Neuron (in vitro differentiated cells): ENCODE data around the gene LIX1.

ENCODE experiments used
- H2AFZ ChIP-seq: one replicate; pipeline ENCODE4 v1.6.1; 2013; ENCODE audit warnings: low read depth, mild to moderate bottlenecking, inconsistent platforms, low read length, moderate library complexity
- H3K27me3 ChIP-seq: one replicate; pipeline ENCODE4 v1.6.1; 2013; ENCODE audit warnings: low read length; ENCODE audit not compliant: insufficient read depth
- H3K36me3 ChIP-seq: one replicate; pipeline ENCODE4 v1.6.1; 2013; ENCODE audit warnings: low read length; ENCODE audit not compliant: insufficient read depth
- H3K4me1 ChIP-seq: one replicate; pipeline ENCODE4 v1.6.1; 2013; ENCODE audit warnings: low read length; ENCODE audit not compliant: insufficient read depth
- H3K4me3 ChIP-seq: 2 replicates; pipeline ENCODE4 v1.5.1; 2013; ENCODE audit warnings: mild to moderate bottlenecking, low read length, moderate library complexity
- H3K9me3 ChIP-seq: one replicate; pipeline ENCODE4 v1.6.1; 2013; ENCODE audit warnings: low read length

Gene LIX1

DNA sequence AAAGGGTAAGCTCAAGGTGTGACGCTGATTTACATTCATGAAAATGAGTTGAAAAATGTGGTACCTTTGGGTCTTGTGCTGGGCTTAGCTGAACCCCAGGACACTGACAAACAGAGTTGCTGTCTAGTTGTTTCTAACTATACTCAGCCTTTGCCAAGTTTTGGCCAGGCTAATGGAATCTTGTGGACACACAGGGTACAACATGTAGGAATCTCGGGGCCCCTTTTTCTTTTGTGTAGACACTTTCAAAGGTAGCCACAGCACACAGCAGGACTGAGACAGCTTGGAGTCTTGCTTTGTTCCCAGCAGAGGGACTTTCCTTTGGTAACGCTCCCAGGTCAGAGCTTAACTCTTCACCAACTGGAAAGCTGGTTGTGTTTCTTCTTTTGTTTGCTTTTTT is 7.8 kb downstream of the LIX1 start:
- H2AFZ ChIP-seq = no peak overlapping the region
- no peak overlapping the region for H3K4me3 ChIP-seq
- H3K27me3 ChIP-seq = no peaks in the 10 kb centered on the region
- no peaks in the 10 kb centered on the region for H3K36me3 ChIP-seq
- no peaks in the 10 kb centered on the region for H3K9me3 ChIP-seq
- H3K4me1 ChIP-seq = peaks cover 23% of the 10 kb centered on the region

GRCh38 chr5:97133101-97133500 is 9.3 kb downstream of the LIX1 start:
- Histone ChIP-seq H3K4me3 (no peak overlapping the region), H3K36me3 (no peaks in the 10 kb centered on the region), H3K9me3 (no peaks in the 10 kb centered on the region), H3K4me1 (peaks cover 17% of the 10 kb centered on the region), H2AFZ (no peak overlapping the region), H3K27me3 (no peaks in the 10 kb centered on the region)

DNA sequence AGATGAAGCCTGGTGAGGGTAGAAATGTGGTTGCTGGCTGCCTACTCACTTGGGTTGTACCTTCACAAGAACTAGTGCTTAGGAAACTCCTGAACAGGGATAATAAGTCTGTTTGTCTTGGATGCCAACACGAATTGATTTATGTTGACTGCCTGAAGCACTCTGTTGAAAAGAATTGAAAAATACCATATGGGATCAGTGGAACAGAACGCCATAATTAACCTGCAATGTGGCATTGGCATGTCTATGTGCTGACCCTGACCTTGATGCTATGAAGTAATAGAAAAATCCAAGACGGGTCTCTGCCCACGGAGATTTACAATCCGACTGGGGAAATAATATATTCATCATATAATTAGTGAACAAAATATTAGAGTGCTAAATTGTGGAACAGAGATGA is 10.5 kb downstream of the LIX1 start:
- Histone ChIP-seq H3K9me3 (no peaks in the 10 kb centered on the region), H2AFZ (no peak overlapping the region), H3K4me1 (peaks cover 17% of the 10 kb centered on the region), H3K27me3 (no peaks in the 10 kb centered on the region), H3K4me3 (no peak overlapping the region), H3K36me3 (no peaks in the 10 kb centered on the region)

- H2AFZ ChIP-seq = no peak overlapping the region
- H3K4me3 ChIP-seq = no peak overlapping the region
- no peaks in the 10 kb centered on the region for H3K27me3 ChIP-seq
- peaks cover 17% of the 10 kb centered on the region for H3K4me1 ChIP-seq
- H3K9me3 ChIP-seq = no peaks in the 10 kb centered on the region
- no peaks in the 10 kb centered on the region for H3K36me3 ChIP-seq
Observed at GRCh38 chr5:97131139-97131710, 11.2 kb downstream of the LIX1 start.

DNA sequence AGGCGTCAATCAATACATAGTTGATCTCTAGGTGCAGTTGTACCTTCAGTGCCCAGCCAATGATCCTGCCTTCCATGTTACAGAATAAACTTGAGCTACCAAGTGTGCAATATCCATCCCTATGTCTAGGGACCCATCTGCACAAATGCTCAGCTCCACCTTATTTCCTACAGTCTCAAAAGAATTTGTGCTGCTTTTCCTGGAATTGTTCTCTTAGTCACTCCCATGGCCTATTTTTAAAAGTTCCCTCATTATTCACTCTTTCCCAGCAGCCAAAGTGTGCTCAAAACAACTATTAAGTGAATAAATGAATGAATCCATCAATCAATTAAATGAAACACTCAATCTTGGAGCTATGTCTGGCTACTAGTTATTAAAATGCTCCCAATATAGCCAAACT is 14.7 kb downstream of the LIX1 start:
- no peak overlapping the region for H2AFZ ChIP-seq
- peaks cover 16% of the 10 kb centered on the region for H3K36me3 ChIP-seq
- H3K4me1 ChIP-seq = peaks cover 5% of the 10 kb centered on the region
- no peak overlapping the region for H3K4me3 ChIP-seq
- peaks cover 2% of the 10 kb centered on the region for H3K9me3 ChIP-seq
- no peaks in the 10 kb centered on the region for H3K27me3 ChIP-seq

- peaks cover 9% of the 10 kb centered on the region for H3K4me1 ChIP-seq
- peaks cover 18% of the 10 kb centered on the region for H3K36me3 ChIP-seq
- H3K4me3 ChIP-seq = no peak overlapping the region
- no peaks in the 10 kb centered on the region for H3K27me3 ChIP-seq
- H2AFZ ChIP-seq = no peak overlapping the region
- peaks cover 2% of the 10 kb centered on the region for H3K9me3 ChIP-seq
Observed at GRCh38 chr5:97125125-97125683, 17.2 kb downstream of the LIX1 start.

GRCh38 chr5:97124335-97124734 is 18.1 kb downstream of the LIX1 start:
- Histone ChIP-seq H3K9me3 (peaks cover 2% of the 10 kb centered on the region), H3K36me3 (peaks cover 18% of the 10 kb centered on the region), H3K4me1 (peaks cover 6% of the 10 kb centered on the region), H2AFZ (no peak overlapping the region), H3K4me3 (no peak overlapping the region), H3K27me3 (no peaks in the 10 kb centered on the region)

DNA sequence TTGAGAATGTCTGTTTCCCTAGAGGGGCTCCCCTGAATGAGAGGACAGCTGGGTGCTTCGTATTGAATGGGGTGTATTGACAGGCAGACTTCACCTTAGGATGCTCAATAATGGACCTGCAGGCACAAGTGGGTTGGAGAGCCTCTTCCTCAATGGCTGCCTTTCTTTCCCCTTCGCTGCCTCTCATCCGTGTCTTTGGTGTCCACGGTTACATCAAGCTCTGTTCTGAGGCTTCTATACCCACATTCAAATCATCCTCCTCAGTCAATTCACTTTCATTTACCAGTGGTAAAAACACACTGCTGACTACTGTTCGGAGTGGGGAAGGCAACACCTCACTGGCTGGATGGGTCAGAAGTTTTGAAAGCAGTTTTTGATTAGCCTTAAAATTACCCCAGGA is 20.6 kb downstream of the LIX1 start:
- Histone ChIP-seq H3K27me3 (no peaks in the 10 kb centered on the region), H2AFZ (peak overlapping the region; percentile 15), H3K4me1 (peaks cover 13% of the 10 kb centered on the region), H3K4me3 (no peak overlapping the region), H3K9me3 (peaks cover 2% of the 10 kb centered on the region), H3K36me3 (peaks cover 18% of the 10 kb centered on the region)

DNA sequence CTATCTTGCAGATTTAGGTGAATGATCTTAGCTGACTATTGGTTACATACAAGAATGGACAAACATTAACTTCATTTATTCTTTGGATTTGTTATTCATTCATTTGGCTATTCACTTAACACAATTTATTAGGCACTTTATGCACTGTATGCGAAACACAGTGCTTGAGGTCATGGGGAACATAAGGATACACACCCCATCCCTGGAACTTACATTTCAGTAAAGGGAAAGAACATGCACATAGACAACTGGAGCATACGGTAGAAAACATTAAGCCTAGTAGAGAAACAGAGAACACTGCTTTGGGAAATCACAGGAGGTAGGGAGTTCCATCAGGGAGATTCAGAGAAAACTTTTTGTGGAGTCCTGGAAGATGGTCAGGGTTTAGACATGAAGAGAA is 22.2 kb downstream of the LIX1 start:
- Histone ChIP-seq H3K4me3 (no peak overlapping the region), H3K4me1 (peaks cover 23% of the 10 kb centered on the region), H3K36me3 (peaks cover 18% of the 10 kb centered on the region), H2AFZ (no peak overlapping the region), H3K9me3 (peaks cover 2% of the 10 kb centered on the region), H3K27me3 (no peaks in the 10 kb centered on the region)

DNA sequence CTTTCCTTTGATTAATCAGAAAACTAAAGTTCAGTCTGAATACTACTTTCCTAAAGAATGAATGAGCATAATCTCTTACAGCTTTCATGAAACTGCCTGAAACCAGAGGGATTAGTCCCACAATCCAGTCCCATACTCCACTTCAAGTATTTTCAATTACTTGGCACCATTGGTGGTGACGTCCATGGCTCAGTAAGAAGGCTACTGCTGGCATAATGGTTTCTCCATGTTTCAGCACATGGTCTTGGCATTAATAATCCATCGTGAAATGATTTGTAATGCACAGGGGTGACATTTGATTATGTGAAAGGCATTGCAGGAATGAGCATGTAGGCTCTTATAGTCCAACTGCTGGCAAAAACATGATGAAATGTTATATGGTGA is 23.4 kb downstream of the LIX1 start:
- Histone ChIP-seq H3K27me3 (no peaks in the 10 kb centered on the region), H3K9me3 (no peaks in the 10 kb centered on the region), H3K4me1 (peaks cover 23% of the 10 kb centered on the region), H3K4me3 (no peak overlapping the region), H2AFZ (no peak overlapping the region), H3K36me3 (peaks cover 15% of the 10 kb centered on the region)

DNA sequence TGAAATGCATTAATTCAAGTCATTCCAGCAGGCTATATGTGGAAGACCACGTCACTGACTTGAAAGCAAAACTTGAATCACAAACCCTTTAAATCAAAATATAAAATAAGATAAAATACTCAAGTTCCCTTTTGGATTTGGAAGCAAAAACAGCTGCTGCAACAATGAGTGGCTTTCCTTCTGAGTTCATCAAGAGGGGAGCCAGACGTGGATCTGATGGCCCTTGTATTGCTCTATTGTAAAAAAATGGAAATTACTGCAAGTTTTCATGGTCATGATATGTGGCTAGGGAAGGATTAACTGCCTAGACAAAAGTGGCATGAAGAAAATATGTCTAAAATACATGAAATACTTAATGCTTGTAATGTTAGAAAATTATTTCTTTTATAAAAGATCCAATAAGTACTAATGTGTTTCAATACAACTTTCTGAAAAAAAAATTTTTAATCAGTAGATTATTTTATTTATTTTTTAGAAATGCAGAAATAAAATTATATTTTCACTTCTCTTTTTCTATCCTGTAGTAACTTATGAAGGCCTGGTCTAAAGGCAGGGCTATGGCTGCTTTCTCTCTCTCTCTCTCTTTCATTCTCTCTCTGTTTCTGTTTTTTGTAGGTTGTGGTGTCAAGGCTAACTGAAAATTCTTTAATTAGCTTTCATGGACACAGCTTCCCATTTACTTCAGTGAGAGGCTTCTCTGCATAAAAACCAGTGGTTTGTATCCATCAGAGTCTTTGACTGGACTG is 24.0 kb downstream of the LIX1 start:
- Histone ChIP-seq H3K36me3 (peaks cover 10% of the 10 kb centered on the region), H3K4me1 (peaks cover 23% of the 10 kb centered on the region), H3K27me3 (no peaks in the 10 kb centered on the region), H3K9me3 (no peaks in the 10 kb centered on the region), H3K4me3 (no peak overlapping the region), H2AFZ (no peak overlapping the region)

GRCh38 chr5:97115932-97116331 is 26.5 kb downstream of the LIX1 start:
- H3K4me3 ChIP-seq = no peak overlapping the region
- no peak overlapping the region for H2AFZ ChIP-seq
- no peaks in the 10 kb centered on the region for H3K36me3 ChIP-seq
- no peaks in the 10 kb centered on the region for H3K9me3 ChIP-seq
- H3K27me3 ChIP-seq = no peaks in the 10 kb centered on the region
- peaks cover 28% of the 10 kb centered on the region for H3K4me1 ChIP-seq

GRCh38 chr5:97112230-97112629 is 30.2 kb downstream of the LIX1 start:
- no peak overlapping the region for H3K4me3 ChIP-seq
- H3K36me3 ChIP-seq = no peaks in the 10 kb centered on the region
- no peak overlapping the region for H2AFZ ChIP-seq
- H3K9me3 ChIP-seq = no peaks in the 10 kb centered on the region
- H3K4me1 ChIP-seq = peaks cover 21% of the 10 kb centered on the region
- H3K27me3 ChIP-seq = no peaks in the 10 kb centered on the region
